Endothelial cell of umbilical vein (primary cell): Measurements from ENCODE around the gene SH3BP2. TPM values are rescaled to one million over a fixed set of nuclear protein-coding genes. Genes with fewer than 3 reads are reported as not detected.

Source experiments
- BruUV-seq: library from RNA; stranded (reverse); fragments of 400-500 nt; replicated peaks from 2 replicates; lab custom pipeline; 2021; lab: Mats Ljungman, UMichigan
- CTCF ChIA-PET: fragments of 300-600, 350-600 bp; sonication (Branson Sonifier 250); formaldehyde crosslinking; loops from one replicate; lab custom pipeline; 2021; ENCODE audit warnings: antibody characterized with exemption, inconsistent platforms; lab: Charles Lee
- POLR2A ChIA-PET: fragments of 300-600, 350-600 bp; sonication (Branson Sonifier 250); formaldehyde crosslinking; loops from one replicate; lab custom pipeline; 2021; ENCODE audit warnings: antibody characterized with exemption, inconsistent platforms; lab: Charles Lee
- DNase-seq: peaks from one replicate; pipeline ENCODE4 v3.0.0-alpha.2; 2011; ENCODE audit warnings: low read depth, low spot score
- FAIRE-seq: peaks from 2 replicates; lab custom pipeline; 2011; peaks lifted over from hg19 to GRCh38; lab: Jason Lieb, UNC
- H2AFZ ChIP-seq: 2 replicates; pipeline ENCODE4 v1.6.0; 2012; ENCODE audit warnings: low read depth, low read length, control low read depth, inconsistent platforms
- H3K27ac ChIP-seq: 2 replicates; pipeline ENCODE4 v1.5.1; 2011; ENCODE audit warnings: low read depth, mild to moderate bottlenecking, control low read depth, low read length, moderate library complexity; ENCODE audit not compliant: insufficient read depth
- H3K27me3 ChIP-seq, 2 experiments: 2 replicates each; pipeline versions ENCODE4 v1.6.0 to v1.6.1; 2011; ENCODE audit warnings: low read length in 2 of 2, mixed read lengths in 1 of 2; ENCODE audit not compliant: control insufficient read depth in 2 of 2, insufficient read depth in 2 of 2
- H3K36me3 ChIP-seq, 2 experiments: 2 replicates in 1 of 2; 3 replicates in 1 of 2; pipeline ENCODE4 v1.5.1; 2011; ENCODE audit warnings: low read length in 2 of 2, mild to moderate bottlenecking in 1 of 2, moderate library complexity in 1 of 2; ENCODE audit not compliant: control insufficient read depth in 2 of 2, insufficient read depth in 2 of 2; ENCODE audit errors: extremely low read depth in 1 of 2
- H3K4me1 ChIP-seq: 3 replicates; pipeline ENCODE4 v1.5.1; 2011; ENCODE audit warnings: mild to moderate bottlenecking, low read length; ENCODE audit not compliant: control insufficient read depth, insufficient read depth; ENCODE audit errors: extremely low read depth
- H3K4me2 ChIP-seq: 2 replicates; pipeline ENCODE4 v1.6.1; 2011; ENCODE audit warnings: low read length, control low read depth, mixed read lengths; ENCODE audit not compliant: insufficient read depth
- H3K4me3 ChIP-seq, 3 experiments: fragments of 200-600 bp in 1 of 3; sonication (generic), shearing (Covaris generic) in 1 of 3; replicated peaks in 1 of 3; 2 replicates each; pipeline ENCODE4 v1.5.1; 2011 to 2016; ENCODE audit warnings: control low read depth in 3 of 3, low read length in 3 of 3, mild to moderate bottlenecking in 2 of 3, inconsistent platforms in 1 of 3, low read depth in 1 of 3, moderate library complexity in 1 of 3; ENCODE audit not compliant: insufficient read depth in 1 of 3
- H3K79me2 ChIP-seq: 2 replicates; pipeline ENCODE4 v1.6.0; 2012; ENCODE audit warnings: low read length, inconsistent platforms; ENCODE audit not compliant: control insufficient read depth, insufficient read depth
- H3K9ac ChIP-seq: replicated peaks from 2 replicates; pipeline ENCODE3; 2011; ENCODE audit warnings: low read length, control low read depth; ENCODE audit not compliant: insufficient read depth; ENCODE audit errors: extremely low read depth
- H3K9me1 ChIP-seq: replicated peaks from 3 replicates; pipeline ENCODE4 v1.6.0; 2011; ENCODE audit warnings: mild to moderate bottlenecking, low read length; ENCODE audit not compliant: control insufficient read depth, insufficient read depth; ENCODE audit errors: extremely low read depth
- H3K9me3 ChIP-seq: replicated peaks from 2 replicates; pipeline ENCODE4 v1.5.1; 2012; ENCODE audit warnings: low read length, inconsistent platforms; ENCODE audit not compliant: control insufficient read depth, insufficient read depth
- H4K20me1 ChIP-seq: replicated peaks from 2 replicates; pipeline ENCODE3; 2011; ENCODE audit warnings: mild to moderate bottlenecking, low read length; ENCODE audit not compliant: control insufficient read depth, insufficient read depth; ENCODE audit errors: extremely low read depth
- CTCF ChIP-seq, 2 donors: IDR thresholded peaks; 1 replicate in 1 of 2; 2 replicates in 1 of 2; pipeline ENCODE4 v1.5.1; 2011; ENCODE audit warnings: low read length in 2 of 2, mild to moderate bottlenecking in 2 of 2, moderate library complexity in 2 of 2, control low read depth in 1 of 2, inconsistent platforms in 1 of 2, low read depth in 1 of 2; ENCODE audit not compliant: insufficient read depth in 1 of 2; ENCODE audit errors: extremely low read depth in 1 of 2
- EZH2 ChIP-seq: IDR thresholded peaks from 2 replicates; pipeline ENCODE4 v1.6.1; 2012; ENCODE audit warnings: borderline replicate concordance, low read depth, mild to moderate bottlenecking, moderate library complexity, low read length, inconsistent platforms; ENCODE audit not compliant: severe bottlenecking
- FOS ChIP-seq: IDR thresholded peaks from 2 replicates; pipeline ENCODE4 v1.6.1; 2011; ENCODE audit warnings: mild to moderate bottlenecking, low read length, moderate library complexity, borderline replicate concordance; ENCODE audit not compliant: insufficient read depth
- GATA2 ChIP-seq: IDR thresholded peaks from 2 replicates; pipeline ENCODE4 v1.7.0; 2011; ENCODE audit warnings: low read depth, mild to moderate bottlenecking, moderate library complexity, mixed read lengths, low read length; ENCODE audit not compliant: insufficient read length, insufficient read depth
- JUN ChIP-seq: IDR thresholded peaks from 2 replicates; pipeline ENCODE4 v1.6.1; 2011; ENCODE audit warnings: borderline replicate concordance, low read depth; ENCODE audit not compliant: insufficient read length, insufficient read depth
- MAX ChIP-seq: IDR thresholded peaks from 2 replicates; pipeline ENCODE4 v1.6.1; 2011; ENCODE audit not compliant: insufficient read depth, insufficient read length
- MYC ChIP-seq: IDR thresholded peaks from one replicate; pipeline ENCODE4 v1.6.1; 2011; ENCODE audit warnings: mild to moderate bottlenecking, low read depth, low read length
- POLR2A ChIP-seq: IDR thresholded peaks from 2 replicates; pipeline ENCODE4 v1.6.1; 2012; ENCODE audit warnings: low read depth, mild to moderate bottlenecking, control low read depth, low read length
- POLR2AphosphoS5 ChIP-seq: IDR thresholded peaks from 2 replicates; pipeline ENCODE4 v1.6.1; 2012; ENCODE audit warnings: low read depth, mild to moderate bottlenecking, control low read depth, low read length, moderate library complexity; ENCODE audit not compliant: insufficient read depth
- dilution Hi-C: fragments of 300-500 bp; cut with MboI; formaldehyde crosslinking; loops from one replicate; pipeline ENCODE4 v1.15.0; 2019; ENCODE audit warnings: low sequenced_read_pairs; ENCODE audit not compliant: extremely low pct_ligation_motif_present
- intact Hi-C: fragments of 100-400 bp; cut with micrococcal nuclease; formaldehyde crosslinking; loops from one replicate; pipeline ENCODE4 v1.10.0; 2022
- polyA plus RNA-seq, 4 experiments: library from polyadenylated mRNA; depleted of rRNA in 3 of 4; stranded (reverse) in 3 of 4; unstranded in 1 of 4; fragments of >200 nt; gene quantifications; 2 replicates each; pipeline versions ENCODE4 v1.2.1 to v1.2.3, GENCODE V29; 2011 to 2012; ENCODE audit warnings: missing spikeins in 1 of 4
- total RNA-seq: library from RNA; stranded (reverse); gene quantifications from 2 replicates; pipeline ENCODE4 v1.2.3, GENCODE V29; 2021

The SH3BP2 gene
- total and polyA plus RNA-seq, 2 donors (not counting 3 experiments of a cell fraction or from before 2014, with no cell fraction given) = 69.2 to 73.9 TPM

GRCh38 chr4:2800691-2801596 lies 8.1 kb downstream of the SH3BP2 start:
- H3K9me3 ChIP-seq = no peaks in the 10 kb centered on the region
- FAIRE-seq (peak; percentile 72), DNase-seq (peak; percentile 54)
- H3K36me3 ChIP-seq = no peaks in the 10 kb centered on the region
- H3K27me3 ChIP-seq = no peaks in the 10 kb centered on the region
- TF ChIP-seq POLR2AphosphoS5 (no peak), JUN (no peak), CTCF (IDR thresholded peaks at IDR 0.05; ENCODE audit: extremely low read depth in 1 of 2, insufficient read depth in 1 of 2, low read depth in 1 of 2, low read length in 2 of 2) (no peak), MYC (no peak), POLR2A (no peak), EZH2 (no peak), GATA2 (no peak), MAX (no peak), FOS (no peak)
- H3K79me2 ChIP-seq = peaks cover 43% of the 10 kb centered on the region
- H3K4me3 ChIP-seq = no peak overlapping the region
- peak overlapping the region; percentile 38 for H3K9ac ChIP-seq
- no peaks in the 10 kb centered on the region for H4K20me1 ChIP-seq
- peak overlapping the region; percentile 57 for H3K27ac ChIP-seq
- intact Hi-C loops = no loop called here
- no TSS peak for BruUV-seq
- H2AFZ ChIP-seq = peak overlapping the region; percentile 54
- ChIA-PET CTCF (no interaction called here), POLR2A (no interaction called here)
- dilution Hi-C loops = no loop called here
- no peak overlapping the region for H3K4me2 ChIP-seq
- H3K4me1 ChIP-seq = peaks cover 64% of the 10 kb centered on the region
- no peaks in the 10 kb centered on the region for H3K9me1 ChIP-seq
